HL-60 (cell line): ENCODE results near the gene NDNF.

ENCODE experiments used
- DNase-seq, 2 experiments: peaks; one replicate each; pipeline ENCODE4 v3.0.0-alpha.2; 2010 to 2020; ENCODE audit warnings: low read depth in 1 of 2, low spot score in 1 of 2
- H3K27ac ChIP-seq: fragments of 250-450 bp; sonication (Bioruptor Pico); replicated peaks from 2 replicates; pipeline ENCODE4 v1.5.1; 2020; ENCODE audit warnings: mild to moderate bottlenecking, moderate library complexity
- H3K27me3 ChIP-seq: fragments of 250-450 bp; sonication (Bioruptor Pico); 2 replicates; pipeline ENCODE4 v1.5.1; 2021; ENCODE audit warnings: mild to moderate bottlenecking, moderate library complexity; ENCODE audit not compliant: insufficient read depth, poor library complexity, severe bottlenecking
- H3K4me3 ChIP-seq: replicated peaks from 2 replicates; pipeline ENCODE4 v1.5.1; 2011; ENCODE audit warnings: mild to moderate bottlenecking, control low read depth, low read length; ENCODE audit not compliant: insufficient read depth
- CTCF ChIP-seq: IDR thresholded peaks from one replicate; pipeline ENCODE4 v1.5.1; 2011; ENCODE audit warnings: low read length, control low read depth, inconsistent platforms; ENCODE audit not compliant: insufficient read depth
- GABPA ChIP-seq: IDR thresholded peaks from 2 replicates; pipeline ENCODE4 v1.6.1; 2012; ENCODE audit warnings: low read depth
- POLR2AphosphoS5 ChIP-seq: IDR thresholded peaks from 2 replicates; pipeline ENCODE4 v1.6.1; 2012; ENCODE audit warnings: low read depth
- REST ChIP-seq: IDR thresholded peaks from 2 replicates; pipeline ENCODE4 v1.6.1; 2012; ENCODE audit warnings: low read depth; ENCODE audit not compliant: insufficient replicate concordance
- SPI1 ChIP-seq: IDR thresholded peaks from 2 replicates; pipeline ENCODE4 v1.6.1; 2012; ENCODE audit warnings: low read depth, mild to moderate bottlenecking, borderline replicate concordance

Gene NDNF

GRCh38 chr4:121025540-121025939 lies 46.8 kb downstream of the NDNF start:
- no peak for TF ChIP-seq GABPA
- no peak for TF ChIP-seq POLR2AphosphoS5
- no peak for TF ChIP-seq CTCF
- TF ChIP-seq SPI1, result no peak
- no peak for TF ChIP-seq REST
- no peak overlapping the region for H3K27ac ChIP-seq
- DNase-seq, result no peak
- no peak overlapping the region for H3K4me3 ChIP-seq
- no peaks in the 10 kb centered on the region for H3K27me3 ChIP-seq

GRCh38 chr4:121018543-121018942 lies 53.8 kb downstream of the NDNF start:
- TF ChIP-seq GABPA, result no peak
- no peak for TF ChIP-seq POLR2AphosphoS5
- H3K27me3 ChIP-seq, result no peaks in the 10 kb centered on the region
- no peak for DNase-seq
- no peak overlapping the region for H3K4me3 ChIP-seq
- H3K27ac ChIP-seq, result no peak overlapping the region

- no peak for TF ChIP-seq SPI1
- TF ChIP-seq GABPA, result no peak
- TF ChIP-seq POLR2AphosphoS5, result no peak
- no peak for TF ChIP-seq CTCF
- no peak for TF ChIP-seq REST
- no peaks in the 10 kb centered on the region for H3K27me3 ChIP-seq
- H3K4me3 ChIP-seq, result no peak overlapping the region
- no peak overlapping the region for H3K27ac ChIP-seq
- DNase-seq, result no peak
These were observed 55.7 kb downstream of the NDNF start for GRCh38 chr4:121016611-121017010.

- no peak for DNase-seq
- no peak overlapping the region for H3K27ac ChIP-seq
- no peak overlapping the region for H3K4me3 ChIP-seq
- no peaks in the 10 kb centered on the region for H3K27me3 ChIP-seq
- TF ChIP-seq POLR2AphosphoS5 (no peak), SPI1 (no peak), CTCF (no peak), REST (no peak), GABPA (no peak)
These were observed 56.9 kb downstream of the NDNF start for GRCh38 chr4:121015421-121015820.
